Esophagus muscularis mucosa (tissue), 4 donors: ENCODE data around the gene LPXN. TPM values are rescaled to one million over a fixed set of nuclear protein-coding genes. Genes with fewer than 3 reads are reported as not detected.

Source experiments
- DNase-seq: peaks from one replicate; pipeline ENCODE4 v3.0.0-alpha.2; 2017; ENCODE audit errors: extremely low spot score
- H3K27ac ChIP-seq, 4 donors: fragments of 200-600 bp; sonication (generic); replicated peaks in 1 of 4; 1 replicate in 3 of 4; 2 replicates in 1 of 4; pipeline ENCODE4 v1.5.1; 2016 to 2019; ENCODE audit warnings: mild to moderate bottlenecking in 1 of 4
- H3K27me3 ChIP-seq, 4 donors: fragments of 200-600 bp; sonication (generic); one replicate each; pipeline versions ENCODE4 v1.5.1 to v1.6.0; 2016 to 2019
- H3K36me3 ChIP-seq, 4 donors: fragments of 200-600 bp; sonication (generic); one replicate each; pipeline ENCODE4 v1.5.1; 2016 to 2019
- H3K4me1 ChIP-seq, 4 donors: fragments of 200-600 bp; sonication (generic); one replicate each; pipeline ENCODE4 v1.5.1; 2016 to 2019
- H3K4me3 ChIP-seq, 4 donors: fragments of 200-600 bp; sonication (generic); 1 replicate in 2 of 4; 2 replicates in 2 of 4; pipeline ENCODE4 v1.5.1; 2016 to 2019; ENCODE audit warnings: mild to moderate bottlenecking in 4 of 4, moderate library complexity in 1 of 4
- H3K9me3 ChIP-seq, 4 donors: fragments of 200-600 bp; sonication (generic); 1 replicate in 3 of 4; 2 replicates in 1 of 4; pipeline ENCODE4 v1.5.1; 2016 to 2019
- CTCF ChIP-seq, 3 experiments: fragments of 200-600 bp in 2 of 3; fragments of 450-650 bp in 1 of 3; sonication (generic) in 2 of 3; IDR thresholded peaks; one replicate each; pipeline ENCODE4 v1.5.1; 2017 to 2019; ENCODE audit warnings: antibody characterized with exemption in 3 of 3, mild to moderate bottlenecking in 2 of 3, moderate library complexity in 1 of 3
- EP300 ChIP-seq: sonication (generic); formaldehyde crosslinking; IDR thresholded peaks from one replicate; pipeline ENCODE4 v1.6.1; 2017; ENCODE audit warnings: antibody characterized with exemption
- POLR2A ChIP-seq: fragments of 450-650 bp; IDR thresholded peaks from one replicate; pipeline ENCODE4 v1.6.1; 2017; ENCODE audit warnings: antibody characterized with exemption, moderate library complexity, mild to moderate bottlenecking, low read depth
- POLR2AphosphoS5 ChIP-seq, 2 donors: sonication (generic); formaldehyde crosslinking; IDR thresholded peaks; one replicate each; pipeline ENCODE4 v1.6.1; 2017; ENCODE audit warnings: antibody characterized with exemption in 2 of 2
- WGBS: methylation state at CpG from one replicate; pipeline ENCODE4 v1.1.5; 2018; 5-methylcytosine and 5-hydroxymethylcytosine counted together
- intact Hi-C: fragments of 100-400 bp; cut with DNase I; formaldehyde crosslinking; loops from one replicate; pipeline ENCODE4 v1.15.1; 2023
- total RNA-seq, 4 donors: library from RNA; depleted of rRNA; stranded (reverse); fragments of >200 nt; gene quantifications; one replicate each; pipeline versions ENCODE4 v1.1.0 to v1.2.1, GENCODE V29; 2016

LPXN gene
- 1 to 10 TPM; 4.1 to 9.6 (median 7.2) TPM for total RNA-seq

GRCh38 chr11:58575377-58576020 is at the start of gene LPXN:
Gene LPXN (minus strand): TSS chr11:58575856. CDS start chr11:58575772, 84 bp downstream.
- WGBS, result 60% methylated on average over 6 of the region's 6 CpGs
- no peak for DNase-seq
- peak within 1 kb of the TSS in 3 of 4 donors; percentile 5 to 98 (median 34) for H3K4me3 ChIP-seq
- H3K9me3 ChIP-seq, result no peaks in the 10 kb centered on the region
- peak within 1 kb of the TSS; percentile 99 to 100 (median 100) for H3K27ac ChIP-seq
- H3K36me3 ChIP-seq, result no peaks in the 10 kb centered on the region
- TF ChIP-seq POLR2AphosphoS5 (IDR thresholded peaks at IDR 0.05) (peak in 1 of 2 donors; percentile 18), POLR2A (no peak)
- H3K27me3 ChIP-seq, result no peaks in the 10 kb centered on the region
- H3K4me1 ChIP-seq, result peaks cover 47 to 55% (median 53%) of the 10 kb centered on the region in 4 donors
- intact Hi-C loops, result no loop called here

GRCh38 chr11:58625086-58625485 is 49.4 kb upstream of the LPXN start:
- H3K4me3 ChIP-seq, result no peak overlapping the region
- peaks cover 0 to 51% (median 30%) of the 10 kb centered on the region in 4 donors for H3K36me3 ChIP-seq
- intact Hi-C loops, result loop anchor here (5.0 kb wide), 1 partner anchor 58 kb away; no protein-coding TSS in a partner anchor
- no peaks in the 10 kb centered on the region for H3K9me3 ChIP-seq
- WGBS, result 89% methylated on average over 4 of the region's 4 CpGs
- no peaks in the 10 kb centered on the region for H3K27me3 ChIP-seq
- TF ChIP-seq CTCF (IDR thresholded peaks at IDR 0.05) (no peak), POLR2A (no peak), POLR2AphosphoS5 (IDR thresholded peaks at IDR 0.05) (no peak), EP300 (no peak)
- peaks cover 25 to 48% (median 44%) of the 10 kb centered on the region in 4 donors for H3K4me1 ChIP-seq
- DNase-seq, result no peak
- no peak overlapping the region for H3K27ac ChIP-seq

- WGBS, result 34% methylated on average over 2 of the region's 2 CpGs
- H3K27ac ChIP-seq, result peak within 1 kb of the TSS; percentile 1 to 56 (median 35)
- TF ChIP-seq POLR2AphosphoS5 (IDR thresholded peaks at IDR 0.05) (no peak), EP300 (no peak)
- H3K4me1 ChIP-seq, result peaks cover 23 to 34% (median 26%) of the 10 kb centered on the region in 4 donors
- peaks cover 10 to 78% (median 47%) of the 10 kb centered on the region in 4 donors for H3K36me3 ChIP-seq
- no peak for DNase-seq
- H3K4me3 ChIP-seq, result no peak within 1 kb of the TSS
- H3K27me3 ChIP-seq, result no peaks in the 10 kb centered on the region
- intact Hi-C loops, result loop anchor here (5.0 kb wide), 1 partner anchor 40 kb away; no protein-coding TSS in a partner anchor
- no peaks in the 10 kb centered on the region for H3K9me3 ChIP-seq
These were observed 46.7 kb upstream of the LPXN start, which contains the start of gene CNTF for GRCh38 chr11:58622344-58622743. Gene CNTF (plus strand): TSS chr11:58622665. CDS start chr11:58622753, 88 bp downstream.

- no peak for DNase-seq
- intact Hi-C loops, result loop anchor here (5.0 kb wide), 1 partner anchor 39 kb away; no protein-coding TSS in a partner anchor
- H3K4me3 ChIP-seq, result no peak overlapping the region
- peak overlapping the region; percentile 1 to 56 (median 18) for H3K27ac ChIP-seq
- no peaks in the 10 kb centered on the region for H3K9me3 ChIP-seq
- H3K4me1 ChIP-seq, result peaks cover 19 to 31% (median 22%) of the 10 kb centered on the region in 4 donors
- H3K27me3 ChIP-seq, result no peaks in the 10 kb centered on the region
- WGBS, result 77% methylated on average over 4 of the region's 4 CpGs
- TF ChIP-seq EP300, result no peak
- no peak for TF ChIP-seq POLR2AphosphoS5 (IDR thresholded peaks at IDR 0.05)
- no peak for TF ChIP-seq POLR2A
- H3K36me3 ChIP-seq, result peaks cover 13 to 84% (median 52%) of the 10 kb centered on the region in 4 donors
These were observed 46.1 kb upstream of the LPXN start for GRCh38 chr11:58621586-58622262.

GRCh38 chr11:58617976-58618557 is 42.4 kb upstream of the LPXN start:
- Histone ChIP-seq H3K4me3 (no peak overlapping the region), H3K4me1 (peaks cover 16 to 31% (median 19%) of the 10 kb centered on the region in 4 donors), H3K9me3 (no peaks in the 10 kb centered on the region), H3K27ac (no peak overlapping the region), H3K36me3 (peaks cover 27 to 86% (median 60%) of the 10 kb centered on the region in 4 donors), H3K27me3 (no peaks in the 10 kb centered on the region)
- WGBS, result 79% methylated on average over 4 of the region's 4 CpGs
- DNase-seq, result no peak
- TF ChIP-seq CTCF (IDR thresholded peaks at IDR 0.05), result no peak
- no peak for TF ChIP-seq EP300
- TF ChIP-seq POLR2A, result no peak
- no peak for TF ChIP-seq POLR2AphosphoS5 (IDR thresholded peaks at IDR 0.05)
- intact Hi-C loops, result no loop called here

- H3K36me3 ChIP-seq, result peaks cover 42 to 90% (median 70%) of the 10 kb centered on the region in 4 donors
- no peaks in the 10 kb centered on the region for H3K9me3 ChIP-seq
- H3K4me1 ChIP-seq, result peaks cover under 1 to 16% (median 8%) of the 10 kb centered on the region in 4 donors
- H3K27ac ChIP-seq, result peak overlapping the region in 2 of 4 donors; percentile 2 to 18
- intact Hi-C loops, result no loop called here
- no peak for TF ChIP-seq POLR2AphosphoS5 (IDR thresholded peaks at IDR 0.05)
- no peak for TF ChIP-seq POLR2A
- no peak for TF ChIP-seq CTCF (IDR thresholded peaks at IDR 0.05)
- no peak for TF ChIP-seq EP300
- no peak for DNase-seq
- WGBS, result 37% methylated on average over 4 of the region's 4 CpGs
- H3K4me3 ChIP-seq, result no peak overlapping the region
- no peaks in the 10 kb centered on the region for H3K27me3 ChIP-seq
These were observed 40.9 kb upstream of the LPXN start for GRCh38 chr11:58616594-58616993.
